HG02623 (cell line): ENCODE results near the gene NECAB2.

Experiments
- ATAC-seq: cut with Tn5 transposase; IDR thresholded peaks from one replicate; pipeline ENCODE4 v1.9.1; 2021; ENCODE audit warnings: moderate library complexity; ENCODE audit not compliant: unreplicated experiment

The NECAB2 gene

GRCh38 chr16:84016477-84016876 lies 48.4 kb downstream of the NECAB2 start:
- ATAC-seq: no peak

GRCh38 chr16:84018710-84019109 lies 50.7 kb downstream of the NECAB2 start:
- no peak for ATAC-seq

- no peak for ATAC-seq
These were observed 52.3 kb downstream of the NECAB2 start for GRCh38 chr16:84020353-84020752.

- no peak for ATAC-seq
These were observed 53.4 kb downstream of the NECAB2 start for GRCh38 chr16:84021488-84021887.

- ATAC-seq: no peak
These were observed 54.6 kb downstream of the NECAB2 start for GRCh38 chr16:84022644-84023043.

GRCh38 chr16:84024854-84025253 lies 56.8 kb downstream of the NECAB2 start:
- no peak for ATAC-seq

- no peak for ATAC-seq
These were observed 58.6 kb downstream of the NECAB2 start for GRCh38 chr16:84026606-84027005.

- ATAC-seq: no peak
These were observed 59.6 kb downstream of the NECAB2 start for GRCh38 chr16:84027625-84028024.

GRCh38 chr16:84029297-84030047 lies 61.4 kb downstream of the NECAB2 start:
- ATAC-seq: no peak

GRCh38 chr16:84031556-84031955 lies 63.5 kb downstream of the NECAB2 start:
- ATAC-seq: no peak

- ATAC-seq: no peak
These were observed 64.6 kb downstream of the NECAB2 start for GRCh38 chr16:84032458-84033178.

GRCh38 chr16:84033251-84034195 lies 65.5 kb downstream of the NECAB2 start:
- ATAC-seq: no peak

GRCh38 chr16:84034516-84034915 lies 66.5 kb downstream of the NECAB2 start:
- ATAC-seq: no peak

- no peak for ATAC-seq
These were observed 68.1 kb downstream of the NECAB2 start for GRCh38 chr16:84036131-84036530.

GRCh38 chr16:84036982-84037425 lies 69.0 kb downstream of the NECAB2 start:
- ATAC-seq: no peak

GRCh38 chr16:84038469-84038868 lies 70.4 kb downstream of the NECAB2 start:
- no peak for ATAC-seq

- no peak for ATAC-seq
These were observed 71.7 kb downstream of the NECAB2 start for GRCh38 chr16:84039696-84040095.

- no peak for ATAC-seq
These were observed 72.3 kb downstream of the NECAB2 start for GRCh38 chr16:84040226-84040822.

GRCh38 chr16:84040823-84041820 lies 73.1 kb downstream of the NECAB2 start:
- no peak for ATAC-seq

- no peak for ATAC-seq
These were observed 73.8 kb downstream of the NECAB2 start for GRCh38 chr16:84041881-84042280.
